Ovary (tissue), 3 donors: ENCODE results near the gene DHX16.

Source experiments
- POLR2A ChIP-seq: fragments of 450-650 bp; IDR thresholded peaks from one replicate; pipeline ENCODE4 v1.6.1; 2017; ENCODE audit warnings: antibody characterized with exemption, mild to moderate bottlenecking, moderate library complexity
- TF ChIP-seq, protein P1 (sequence below), 3 donors: fragments of 450-650 bp in 2 of 3; fragments of 200-600 bp in 1 of 3; IDR thresholded peaks; one replicate each; pipeline versions ENCODE4 v1.5.1 to v1.8.0; 2016 to 2022; ENCODE audit warnings: antibody characterized with exemption in 3 of 3, mild to moderate bottlenecking in 1 of 3
- donor health status: DM: no; HTN: no; CAD: no.

DNA sequence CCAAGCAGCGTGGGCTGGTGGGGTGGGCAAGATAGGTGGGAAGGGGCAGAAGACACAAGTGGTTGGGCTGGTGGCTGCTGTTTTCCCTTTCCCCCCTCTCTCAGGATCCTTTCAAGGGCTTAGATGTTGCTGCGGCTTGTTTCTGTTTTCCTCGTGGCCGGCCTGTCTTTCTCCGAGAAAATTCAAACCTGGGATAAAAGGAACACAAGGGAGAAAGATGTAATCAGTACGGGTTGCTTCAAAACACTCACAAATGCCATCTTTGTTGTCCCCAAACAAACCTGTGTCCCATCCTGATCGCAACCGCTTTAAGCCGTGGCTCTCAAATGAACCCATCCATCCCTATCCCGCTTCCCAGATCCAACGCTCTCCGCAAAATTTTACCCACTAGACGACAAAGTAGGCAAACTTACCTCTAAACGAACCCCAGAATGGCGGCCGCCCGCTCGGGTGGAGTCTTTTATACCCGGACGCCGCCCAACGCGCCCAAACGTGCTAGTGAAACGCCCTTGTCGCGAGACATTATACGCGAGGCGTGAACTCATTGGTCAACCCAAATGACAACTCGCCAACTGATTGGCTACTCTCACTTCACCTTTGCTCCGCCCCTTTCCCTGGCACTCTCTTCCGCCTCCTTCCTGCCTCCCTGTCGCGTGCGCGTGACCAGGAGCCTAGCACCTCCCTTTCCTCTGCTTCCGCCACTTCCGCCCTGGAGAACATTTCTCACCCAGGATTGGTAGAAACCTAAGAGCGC lies 55.8 kb downstream of the DHX16 start, which contains the start of gene PPP1R10:
- TF ChIP-seq, protein P1, sequence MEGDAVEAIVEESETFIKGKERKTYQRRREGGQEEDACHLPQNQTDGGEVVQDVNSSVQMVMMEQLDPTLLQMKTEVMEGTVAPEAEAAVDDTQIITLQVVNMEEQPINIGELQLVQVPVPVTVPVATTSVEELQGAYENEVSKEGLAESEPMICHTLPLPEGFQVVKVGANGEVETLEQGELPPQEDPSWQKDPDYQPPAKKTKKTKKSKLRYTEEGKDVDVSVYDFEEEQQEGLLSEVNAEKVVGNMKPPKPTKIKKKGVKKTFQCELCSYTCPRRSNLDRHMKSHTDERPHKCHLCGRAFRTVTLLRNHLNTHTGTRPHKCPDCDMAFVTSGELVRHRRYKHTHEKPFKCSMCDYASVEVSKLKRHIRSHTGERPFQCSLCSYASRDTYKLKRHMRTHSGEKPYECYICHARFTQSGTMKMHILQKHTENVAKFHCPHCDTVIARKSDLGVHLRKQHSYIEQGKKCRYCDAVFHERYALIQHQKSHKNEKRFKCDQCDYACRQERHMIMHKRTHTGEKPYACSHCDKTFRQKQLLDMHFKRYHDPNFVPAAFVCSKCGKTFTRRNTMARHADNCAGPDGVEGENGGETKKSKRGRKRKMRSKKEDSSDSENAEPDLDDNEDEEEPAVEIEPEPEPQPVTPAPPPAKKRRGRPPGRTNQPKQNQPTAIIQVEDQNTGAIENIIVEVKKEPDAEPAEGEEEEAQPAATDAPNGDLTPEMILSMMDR (IDR thresholded peaks at IDR 0.05), result peak in 2 of 3 donors; percentile 10 to 17
- TF ChIP-seq POLR2A, result peak; percentile 100
